ENCODE results near the gene NOC2L. TPM values are rescaled to one million over a fixed set of nuclear protein-coding genes. Genes with fewer than 3 reads are reported as not detected.
A peak's percentile ranks its signal among the peaks of the same experiment; 100 is the strongest.

NOC2L gene
- total and polyA plus RNA-seq, 9 of the 15 experiments (the other 6 are each of a cell fraction or from before 2014, with no cell fraction given), result 4.0 to 410 (median 200) TPM

DNA sequence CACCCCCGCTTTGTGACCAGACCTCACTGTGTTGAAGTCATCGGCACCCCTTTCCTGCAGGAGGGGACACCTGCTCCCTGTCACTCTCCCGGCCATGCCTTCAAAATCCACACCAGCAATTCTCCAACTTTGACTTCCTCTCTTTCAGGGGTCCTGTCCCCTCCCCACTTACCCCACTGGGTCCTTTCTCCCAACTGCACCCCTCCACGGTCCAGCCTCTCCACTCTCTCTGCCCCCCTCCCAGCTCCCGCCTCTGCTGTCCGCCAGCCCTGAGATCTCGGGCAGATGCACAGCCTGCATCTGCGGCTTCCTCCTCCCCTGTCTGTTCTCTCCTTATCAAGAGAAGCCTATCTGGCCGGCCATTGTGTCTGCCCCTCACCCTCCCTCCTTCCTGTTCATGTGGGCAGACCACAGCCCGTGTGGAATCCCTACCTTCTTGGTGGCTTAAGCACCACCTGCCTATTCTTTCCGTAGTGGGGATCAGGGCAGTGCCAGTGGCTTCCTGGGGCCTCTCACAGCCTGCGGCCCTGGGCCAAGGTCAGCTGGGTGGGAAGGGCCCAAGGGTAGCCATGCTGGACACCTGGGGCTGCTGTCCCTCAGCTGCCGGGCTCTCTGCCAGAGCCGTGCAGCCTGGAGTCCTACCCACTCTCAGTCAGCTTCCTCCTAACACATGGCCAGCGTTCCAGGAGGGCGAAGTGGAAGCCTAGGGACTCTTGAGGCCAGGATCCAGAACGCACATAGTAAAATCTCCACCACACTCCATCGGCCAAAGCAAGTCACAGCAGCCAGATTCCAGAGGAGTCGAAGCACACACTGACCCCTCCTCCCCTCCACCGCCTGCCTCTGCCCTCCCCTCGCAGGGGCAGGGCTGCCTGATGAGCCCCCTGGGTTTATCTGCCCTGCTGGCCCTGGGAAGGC lies 46.0 kb upstream of the NOC2L start (continued):
- TF ChIP-seq TOE1 (IDR thresholded peaks at IDR 0.05; ENCODE audit: borderline replicate concordance), result peak; percentile 39; the same call in 1 of the 2 replicates
- no peak for TF ChIP-seq TOE1 (CRISPR knock-in tag; IDR thresholded peaks at IDR 0.05; ENCODE audit: borderline replicate concordance, low read depth)
- no peak for TF ChIP-seq SMC3 (conservative IDR thresholded peaks at IDR 0.05; ENCODE audit: insufficient read depth, low read depth, low read length)
- peak in 1 of 2 experiments; percentile 50; a peak in 1 of 4 replicates for TF ChIP-seq TEAD1 (CRISPR knock-in tag; IDR thresholded peaks at IDR 0.05)
- peak; percentile 77; the same call in 1 of the 2 replicates for TF ChIP-seq GATAD2A (IDR thresholded peaks at IDR 0.05)
- peak; percentile 41 for TF ChIP-seq ZFP36 (IDR thresholded peaks at IDR 0.05; ENCODE audit: low read depth, low read length, partially characterized antibody)
- TF ChIP-seq, protein P1, sequence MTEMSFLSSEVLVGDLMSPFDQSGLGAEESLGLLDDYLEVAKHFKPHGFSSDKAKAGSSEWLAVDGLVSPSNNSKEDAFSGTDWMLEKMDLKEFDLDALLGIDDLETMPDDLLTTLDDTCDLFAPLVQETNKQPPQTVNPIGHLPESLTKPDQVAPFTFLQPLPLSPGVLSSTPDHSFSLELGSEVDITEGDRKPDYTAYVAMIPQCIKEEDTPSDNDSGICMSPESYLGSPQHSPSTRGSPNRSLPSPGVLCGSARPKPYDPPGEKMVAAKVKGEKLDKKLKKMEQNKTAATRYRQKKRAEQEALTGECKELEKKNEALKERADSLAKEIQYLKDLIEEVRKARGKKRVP (CRISPR knock-in tag; IDR thresholded peaks at IDR 0.05), result peak; percentile 75; the same call in 1 of the 2 replicates
- TF ChIP-seq MED1 (CRISPR knock-in tag; IDR thresholded peaks at IDR 0.05; ENCODE audit: borderline replicate concordance), result no peak
- TF ChIP-seq, protein P2, sequence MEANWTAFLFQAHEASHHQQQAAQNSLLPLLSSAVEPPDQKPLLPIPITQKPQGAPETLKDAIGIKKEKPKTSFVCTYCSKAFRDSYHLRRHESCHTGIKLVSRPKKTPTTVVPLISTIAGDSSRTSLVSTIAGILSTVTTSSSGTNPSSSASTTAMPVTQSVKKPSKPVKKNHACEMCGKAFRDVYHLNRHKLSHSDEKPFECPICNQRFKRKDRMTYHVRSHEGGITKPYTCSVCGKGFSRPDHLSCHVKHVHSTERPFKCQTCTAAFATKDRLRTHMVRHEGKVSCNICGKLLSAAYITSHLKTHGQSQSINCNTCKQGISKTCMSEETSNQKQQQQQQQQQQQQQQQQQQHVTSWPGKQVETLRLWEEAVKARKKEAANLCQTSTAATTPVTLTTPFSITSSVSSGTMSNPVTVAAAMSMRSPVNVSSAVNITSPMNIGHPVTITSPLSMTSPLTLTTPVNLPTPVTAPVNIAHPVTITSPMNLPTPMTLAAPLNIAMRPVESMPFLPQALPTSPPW (CRISPR knock-in tag; IDR thresholded peaks at IDR 0.05), result peak; percentile 91
- TF ChIP-seq KDM1A (IDR thresholded peaks at IDR 0.05), result peak; percentile 43 to 60; a peak in 3 of 4 replicates
- TF ChIP-seq CBFA2T2 (conservative IDR thresholded peaks at IDR 0.05), result peak; percentile 81
- peak; percentile 72 for TF ChIP-seq HDAC8 (tag; IDR thresholded peaks at IDR 0.05)
- TF ChIP-seq RAD21 (CRISPR knock-in tag; conservative IDR thresholded peaks at IDR 0.05 in 1 of 2, IDR thresholded peaks at IDR 0.05 in 1 of 2), result 0 out of 4 replicates have a peak, but pooled peaks of 1 of the 2 experiments have one; percentile 8
- peak; percentile 47 for TF ChIP-seq ARHGAP35 (IDR thresholded peaks at IDR 0.05; ENCODE audit: partially characterized antibody)
- peak; percentile 80; the same call in 1 of the 2 replicates for TF ChIP-seq ZBTB17 (CRISPR knock-in tag; IDR thresholded peaks at IDR 0.05)
- TF ChIP-seq PHF20 (IDR thresholded peaks at IDR 0.05; ENCODE audit: partially characterized antibody), result peak; percentile 47
- TF ChIP-seq, protein P3, sequence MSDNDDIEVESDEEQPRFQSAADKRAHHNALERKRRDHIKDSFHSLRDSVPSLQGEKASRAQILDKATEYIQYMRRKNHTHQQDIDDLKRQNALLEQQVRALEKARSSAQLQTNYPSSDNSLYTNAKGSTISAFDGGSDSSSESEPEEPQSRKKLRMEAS (CRISPR knock-in tag; IDR thresholded peaks at IDR 0.05), result peak; percentile 26; the same call in 1 of the 2 replicates
- TF ChIP-seq ZNF76 (CRISPR knock-in tag; IDR thresholded peaks at IDR 0.05; ENCODE audit: borderline replicate concordance), result 0 out of 2 replicates have a peak, but pooled peaks have one; percentile 56
- no peak for TF ChIP-seq NR4A1 (CRISPR knock-in tag; IDR thresholded peaks at IDR 0.05)
- peak; percentile 96 for TF ChIP-seq NR4A1 (tag; IDR thresholded peaks at IDR 0.05)
- TF ChIP-seq TAF7 (tag; IDR thresholded peaks at IDR 0.05), result 0 out of 2 replicates have a peak, but pooled peaks have one; percentile 69
- TF ChIP-seq LEF1 (IDR thresholded peaks at IDR 0.05), result peak; percentile 91
- TF ChIP-seq KDM2B (CRISPR knock-in tag; IDR thresholded peaks at IDR 0.05), result no peak
- peak; percentile 41; the same call in 1 of the 2 replicates for TF ChIP-seq DIDO1 (tag; IDR thresholded peaks at IDR 0.05; ENCODE audit: low read depth)
